A549 treated with CORT108297 at 1 μM for 4 hours (cell line): ENCODE measurements around the gene GTF2H1. TPM values are rescaled to one million over a fixed set of nuclear protein-coding genes. Genes with fewer than 3 reads are reported as not detected.

Source experiments
- total RNA-seq: library from RNA; stranded (reverse); fragments of 200-300 nt; extraction: Qiagen RNA extraction; gene quantifications from 5 replicates; pipeline ENCODE4 v1.2.3, GENCODE V29; 2022

The GTF2H1 gene
- total RNA-seq = 32.5 to 42.3 TPM (median 36.0 TPM) in 5 replicates

GRCh38 chr11:18321969-18322711 is at the start of gene GTF2H1, which contains the start of gene HPS5:
TSS of gene GTF2H1 (plus strand) at chr11:18322567. CDS start at chr11:18333075, 10,508 bp downstream.
TSS of gene HPS5 (minus strand) at chr11:18322140. CDS start at chr11:18317858, 4,282 bp downstream.

GRCh38 chr11:18394275-18394927 is 72.0 kb downstream of the GTF2H1 start, which contains the start of gene LDHA:
TSS of gene LDHA (plus strand) at chr11:18394563. CDS start at chr11:18396843, 2,280 bp downstream.

Other genes with a start within 250 kb of the GTF2H1 start
- 37.5 to 42.2 TPM (median 39.3 TPM) in 5 replicates for gene SAAL1, start 216.5 kb upstream of the GTF2H1 start, total RNA-seq
- 0.06 to 0.09 TPM in 2 of 5 replicates, not detected in the others for gene MRGPRX3, start 190.0 kb upstream of the GTF2H1 start, total RNA-seq
- gene MRGPRX4, start 149.7 kb upstream of the GTF2H1 start, total RNA-seq = not detected in 5 replicates
- not detected in 5 replicates for gene SAA4, start 85.8 kb upstream of the GTF2H1 start, total RNA-seq
- gene SAA2, start 73.9 kb upstream of the GTF2H1 start, total RNA-seq = 0.22 to 0.24 TPM (median 0.22 TPM) in 3 of 5 replicates, not detected in the others
- gene SAA1, start 56.3 kb upstream of the GTF2H1 start, total RNA-seq = 0.42 to 1.3 TPM (median 0.66 TPM) in 5 replicates
- gene HPS5, start 427 bp upstream of the GTF2H1 start, total RNA-seq = 11.7 to 17.9 TPM (median 12.2 TPM) in 5 replicates
- 2,159 to 3,499 TPM (median 2,474 TPM) in 5 replicates for gene LDHA, start 72.0 kb downstream of the GTF2H1 start, total RNA-seq
- 0.14 to 0.37 TPM (median 0.14 TPM) in 3 of 5 replicates, not detected in the others for gene LDHC, start 89.8 kb downstream of the GTF2H1 start, total RNA-seq
- not detected in 5 replicates for gene LDHAL6A, start 133.3 kb downstream of the GTF2H1 start, total RNA-seq
- 84.5 to 115 TPM (median 102 TPM) in 5 replicates for gene TSG101, start 204.4 kb downstream of the GTF2H1 start, total RNA-seq